GM21447 (cell line): ENCODE results near the gene LSP1.
"Not testable (repeated sequence)": the region's sequence is repeated elsewhere in the genome, so short reads cannot be mapped to it uniquely, and the experiment has no call there.

ENCODE experiments used
- ATAC-seq: cut with Tn5 transposase; IDR thresholded peaks from one replicate; pipeline ENCODE4 v1.9.1; 2021; ENCODE audit not compliant: unreplicated experiment

Gene LSP1

GRCh38 chr11:1875093-1875850 is 22.4 kb downstream of the LSP1 start:
- no peak for ATAC-seq

GRCh38 chr11:1875851-1876301 is 23.0 kb downstream of the LSP1 start:
- ATAC-seq, result not testable (repeated sequence)

GRCh38 chr11:1876361-1877063 is 23.6 kb downstream of the LSP1 start:
- no peak for ATAC-seq

- no peak for ATAC-seq
These were observed 24.6 kb downstream of the LSP1 start for GRCh38 chr11:1877211-1878136.

GRCh38 chr11:1878137-1879031 is 25.5 kb downstream of the LSP1 start:
- no peak for ATAC-seq

GRCh38 chr11:1879342-1879940 is 26.6 kb downstream of the LSP1 start:
- no peak for ATAC-seq

- no peak for ATAC-seq
These were observed 27.2 kb downstream of the LSP1 start for GRCh38 chr11:1879941-1880720.

- ATAC-seq, result no peak
These were observed 28.0 kb downstream of the LSP1 start for GRCh38 chr11:1880746-1881441.

GRCh38 chr11:1881442-1882264 is 28.8 kb downstream of the LSP1 start:
- ATAC-seq, result no peak

GRCh38 chr11:1882265-1883238 is 29.7 kb downstream of the LSP1 start:
- ATAC-seq, result no peak

- no peak for ATAC-seq
These were observed 30.7 kb downstream of the LSP1 start for GRCh38 chr11:1883346-1884302.

- ATAC-seq, result no peak
These were observed 31.4 kb downstream of the LSP1 start for GRCh38 chr11:1884303-1884700.

- ATAC-seq, result not testable (repeated sequence)
These were observed 33.7 kb downstream of the LSP1 start for GRCh38 chr11:1886551-1886950.

GRCh38 chr11:1887451-1888346 is 34.8 kb downstream of the LSP1 start:
- no peak for ATAC-seq
